ENCODE data around the gene LHFPL4.

DNA sequence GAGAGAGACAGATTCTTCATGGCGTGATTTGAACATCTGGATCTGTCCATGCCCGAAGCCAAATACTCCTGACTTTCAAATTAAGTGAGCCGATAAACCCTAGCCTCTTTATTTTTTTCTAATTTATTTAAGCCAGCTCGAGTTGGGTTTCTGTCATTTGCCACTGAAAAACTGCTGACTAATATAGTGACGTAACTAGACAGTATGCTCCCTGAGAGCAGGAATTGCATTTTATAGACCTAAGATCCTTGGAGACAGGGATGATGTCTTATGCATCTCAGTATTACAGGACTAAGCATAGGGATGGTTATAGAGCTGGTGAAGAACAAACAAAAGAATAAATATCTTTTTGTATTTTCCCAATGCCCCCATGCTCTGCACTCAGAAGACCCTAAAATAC, 4.6 kb downstream of the LHFPL4 start:
- TF ChIP-seq POLR2A (IDR thresholded peaks at IDR 0.05): no peak
- TF ChIP-seq, protein P1, sequence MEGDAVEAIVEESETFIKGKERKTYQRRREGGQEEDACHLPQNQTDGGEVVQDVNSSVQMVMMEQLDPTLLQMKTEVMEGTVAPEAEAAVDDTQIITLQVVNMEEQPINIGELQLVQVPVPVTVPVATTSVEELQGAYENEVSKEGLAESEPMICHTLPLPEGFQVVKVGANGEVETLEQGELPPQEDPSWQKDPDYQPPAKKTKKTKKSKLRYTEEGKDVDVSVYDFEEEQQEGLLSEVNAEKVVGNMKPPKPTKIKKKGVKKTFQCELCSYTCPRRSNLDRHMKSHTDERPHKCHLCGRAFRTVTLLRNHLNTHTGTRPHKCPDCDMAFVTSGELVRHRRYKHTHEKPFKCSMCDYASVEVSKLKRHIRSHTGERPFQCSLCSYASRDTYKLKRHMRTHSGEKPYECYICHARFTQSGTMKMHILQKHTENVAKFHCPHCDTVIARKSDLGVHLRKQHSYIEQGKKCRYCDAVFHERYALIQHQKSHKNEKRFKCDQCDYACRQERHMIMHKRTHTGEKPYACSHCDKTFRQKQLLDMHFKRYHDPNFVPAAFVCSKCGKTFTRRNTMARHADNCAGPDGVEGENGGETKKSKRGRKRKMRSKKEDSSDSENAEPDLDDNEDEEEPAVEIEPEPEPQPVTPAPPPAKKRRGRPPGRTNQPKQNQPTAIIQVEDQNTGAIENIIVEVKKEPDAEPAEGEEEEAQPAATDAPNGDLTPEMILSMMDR (IDR thresholded peaks at IDR 0.05): no peak

Data from upper lobe of left lung (tissue), 4 donors.